ENCODE results near the gene UTS2B. TPM values are rescaled to one million over a fixed set of nuclear protein-coding genes. Genes with fewer than 3 reads are reported as not detected.

The UTS2B gene
- total RNA-seq, 6 experiments from 2014 or later: 0.38 TPM; not detected in 5

DNA sequence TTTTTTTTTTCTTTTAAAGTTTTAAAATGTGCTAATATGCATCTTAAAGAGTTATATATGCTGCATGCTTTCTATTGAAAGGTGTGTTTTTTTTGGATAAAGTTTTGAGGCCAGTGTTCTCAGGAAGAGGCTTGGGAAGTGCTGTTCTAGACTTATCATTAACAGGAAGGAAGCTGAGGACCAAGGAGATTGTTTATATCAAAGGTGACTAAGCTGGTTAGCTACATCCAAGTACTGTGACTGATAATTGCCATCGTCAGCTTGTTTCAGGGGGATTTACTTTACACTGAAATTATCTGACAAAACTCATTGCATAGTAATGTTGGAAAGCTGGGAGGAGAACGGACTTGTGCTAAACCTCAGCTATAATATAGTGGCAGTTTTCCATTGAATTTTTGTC, 36.3 kb upstream of the UTS2B start:
- ATAC-seq: peak; percentile 62 to 83 (median 66)
- 76% methylated on average over 2 of the region's 2 CpGs for WGBS (ENCODE audit: insufficient coverage, low coverage, low lambda C conversion rate, missing lambda C conversion rate)

DNA sequence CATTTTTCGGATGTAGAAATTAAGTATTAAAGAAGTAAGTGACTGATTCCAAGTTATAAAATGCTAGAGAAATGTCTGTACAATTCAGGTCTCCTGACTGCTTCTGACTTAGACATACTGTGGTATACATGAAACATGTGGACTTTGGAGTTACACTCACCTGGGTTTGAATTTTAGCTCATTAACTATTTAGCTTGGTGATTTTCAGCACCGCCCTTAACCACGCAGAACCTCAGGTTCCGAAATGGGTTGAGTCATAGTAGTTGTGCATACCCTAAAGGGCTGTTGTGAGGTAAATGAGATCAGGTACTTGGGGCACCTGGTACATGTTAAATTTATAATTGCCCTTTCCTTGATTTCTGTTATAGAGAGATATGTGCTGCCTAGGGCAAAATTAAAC, 32.9 kb upstream of the UTS2B start:
- TF ChIP-seq, protein P1, sequence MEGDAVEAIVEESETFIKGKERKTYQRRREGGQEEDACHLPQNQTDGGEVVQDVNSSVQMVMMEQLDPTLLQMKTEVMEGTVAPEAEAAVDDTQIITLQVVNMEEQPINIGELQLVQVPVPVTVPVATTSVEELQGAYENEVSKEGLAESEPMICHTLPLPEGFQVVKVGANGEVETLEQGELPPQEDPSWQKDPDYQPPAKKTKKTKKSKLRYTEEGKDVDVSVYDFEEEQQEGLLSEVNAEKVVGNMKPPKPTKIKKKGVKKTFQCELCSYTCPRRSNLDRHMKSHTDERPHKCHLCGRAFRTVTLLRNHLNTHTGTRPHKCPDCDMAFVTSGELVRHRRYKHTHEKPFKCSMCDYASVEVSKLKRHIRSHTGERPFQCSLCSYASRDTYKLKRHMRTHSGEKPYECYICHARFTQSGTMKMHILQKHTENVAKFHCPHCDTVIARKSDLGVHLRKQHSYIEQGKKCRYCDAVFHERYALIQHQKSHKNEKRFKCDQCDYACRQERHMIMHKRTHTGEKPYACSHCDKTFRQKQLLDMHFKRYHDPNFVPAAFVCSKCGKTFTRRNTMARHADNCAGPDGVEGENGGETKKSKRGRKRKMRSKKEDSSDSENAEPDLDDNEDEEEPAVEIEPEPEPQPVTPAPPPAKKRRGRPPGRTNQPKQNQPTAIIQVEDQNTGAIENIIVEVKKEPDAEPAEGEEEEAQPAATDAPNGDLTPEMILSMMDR (IDR thresholded peaks at IDR 0.05): no peak
- no peak for TF ChIP-seq POLR2A (IDR thresholded peaks at IDR 0.05)
- DNase-seq (no peak), ATAC-seq (no peak)
- Histone ChIP-seq H3K27me3 (no peaks in the 10 kb centered on the region), H3K36me3 (peaks cover 0 to 44% (median 6%) of the 10 kb centered on the region in 4 donors), H3K4me1 (no peaks in the 10 kb centered on the region), H3K4me3 (no peak overlapping the region), H3K27ac (no peak overlapping the region), H3K9me3 (no peaks in the 10 kb centered on the region)
- 88% methylated on average over 4 of the region's 4 CpGs for WGBS (ENCODE audit: insufficient coverage, low coverage, low lambda C conversion rate, missing lambda C conversion rate)
- intact Hi-C loops (cut with DNase I): no loop called here

More for the DNA sequence above, 36.3 kb upstream of the UTS2B start:
- H3K4me3 ChIP-seq: no peak overlapping the region
- H3K9me3 ChIP-seq: no peaks in the 10 kb centered on the region
- H3K27me3 ChIP-seq: no peaks in the 10 kb centered on the region
- H3K4me1 ChIP-seq: no peaks in the 10 kb centered on the region
- no peak overlapping the region for H3K27ac ChIP-seq
- peaks cover 0 to 25% (median 8%) of the 10 kb centered on the region in 4 donors for H3K36me3 ChIP-seq
- TF ChIP-seq POLR2A (IDR thresholded peaks at IDR 0.05): no peak
- TF ChIP-seq, protein P1 (IDR thresholded peaks at IDR 0.05): no peak
- DNase-seq: no peak
- intact Hi-C loops (cut with DNase I): no loop called here

DNA sequence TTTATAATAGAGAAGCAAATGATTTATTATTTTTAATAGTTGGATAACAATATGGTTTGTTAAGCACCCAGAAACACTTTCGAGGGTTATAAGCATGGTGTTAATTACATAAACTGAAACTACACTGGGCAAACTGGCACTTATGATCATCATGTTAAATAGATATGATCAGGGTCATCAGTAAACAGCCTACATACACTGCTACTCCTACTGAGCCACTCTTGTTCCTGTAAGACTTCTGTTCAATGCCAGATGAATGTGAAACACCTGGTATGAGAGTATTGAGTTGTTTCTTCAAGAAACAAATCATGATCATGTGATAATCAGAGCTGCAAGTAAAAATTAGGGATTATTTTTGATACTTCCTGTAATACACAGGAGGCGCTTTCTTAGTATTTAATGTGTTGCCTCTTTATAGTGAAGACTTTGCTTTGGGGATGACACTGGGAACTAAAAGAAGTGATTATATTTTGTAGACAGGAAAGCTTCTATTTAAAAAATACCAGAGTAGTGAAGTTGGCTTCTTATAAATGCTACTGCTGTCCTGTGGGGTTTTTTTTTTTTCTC, 32.3 kb upstream of the UTS2B start:
- 92% methylated on average over 2 of the region's 2 CpGs for WGBS (ENCODE audit: insufficient coverage, low coverage, low lambda C conversion rate, missing lambda C conversion rate)

DNA sequence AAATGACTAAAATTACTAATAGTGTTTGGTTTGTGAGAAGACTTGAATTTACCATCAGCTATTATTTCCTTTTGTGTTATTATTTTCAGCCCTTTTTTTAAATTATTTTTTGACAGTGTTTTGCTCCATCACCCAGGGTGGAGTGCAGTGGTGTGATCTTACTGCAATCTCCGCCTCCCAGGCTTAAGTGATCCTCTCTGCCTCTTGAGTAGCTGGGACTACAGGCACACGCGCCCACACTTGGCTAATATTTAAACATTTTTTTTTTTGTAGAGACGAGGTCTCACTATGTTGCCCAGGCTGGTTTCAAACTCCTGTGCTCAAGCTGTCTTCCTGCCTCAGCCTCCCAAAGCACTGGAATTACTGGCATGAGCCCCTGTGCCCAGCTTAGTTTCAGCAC, 31.7 kb upstream of the UTS2B start:
- Histone ChIP-seq H3K27me3 (no peaks in the 10 kb centered on the region), H3K9me3 (no peaks in the 10 kb centered on the region), H3K36me3 (peaks cover 0 to 47% (median 6%) of the 10 kb centered on the region in 4 donors), H3K4me1 (peaks cover 0 to under 1% (median 0%) of the 10 kb centered on the region in 4 donors), H3K4me3 (no peak overlapping the region), H3K27ac (no peak overlapping the region)
- DNase-seq (no peak), ATAC-seq (no peak)
- 68% methylated on average over 4 of the region's 4 CpGs for WGBS (ENCODE audit: insufficient coverage, low coverage, low lambda C conversion rate, missing lambda C conversion rate)
- TF ChIP-seq POLR2A (IDR thresholded peaks at IDR 0.05): no peak
- intact Hi-C loops (cut with DNase I): no loop called here

More for the DNA sequence above, 32.3 kb upstream of the UTS2B start:
- Histone ChIP-seq H3K27ac (no peak overlapping the region), H3K36me3 (peaks cover 0 to 48% (median 6%) of the 10 kb centered on the region in 4 donors), H3K4me1 (no peaks in the 10 kb centered on the region), H3K9me3 (no peaks in the 10 kb centered on the region), H3K27me3 (no peaks in the 10 kb centered on the region), H3K4me3 (no peak overlapping the region)
- ATAC-seq: no peak
- intact Hi-C loops (cut with DNase I): no loop called here
- no peak for TF ChIP-seq POLR2A (IDR thresholded peaks at IDR 0.05)
- TF ChIP-seq, protein P1 (IDR thresholded peaks at IDR 0.05): no peak
- no peak for DNase-seq

DNA sequence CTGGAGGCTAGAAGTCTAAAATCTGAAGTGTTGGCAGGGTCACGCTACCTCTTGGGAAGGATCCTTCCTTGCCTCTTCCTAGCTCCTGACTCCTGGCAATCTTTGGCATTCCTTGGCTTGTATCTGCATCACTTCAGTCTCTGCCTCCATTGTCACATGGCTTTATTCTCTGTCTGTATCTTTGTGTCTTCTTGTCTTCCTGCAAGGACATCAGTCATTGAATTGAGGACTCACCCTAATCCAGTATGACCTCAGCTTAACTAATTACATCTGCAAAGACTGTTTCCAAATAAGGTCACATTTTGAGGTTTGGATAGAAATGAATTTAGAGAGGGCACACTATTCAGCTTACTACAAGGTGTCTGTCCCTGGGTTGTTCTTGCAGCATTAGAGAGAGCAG, 31.1 kb upstream of the UTS2B start:
- peaks cover 0 to 5% (median 4%) of the 10 kb centered on the region in 4 donors for H3K4me1 ChIP-seq
- no peaks in the 10 kb centered on the region for H3K27me3 ChIP-seq
- 75% methylated on average over 1 of the region's 1 CpG for WGBS (ENCODE audit: insufficient coverage, low coverage, low lambda C conversion rate, missing lambda C conversion rate)
- no peaks in the 10 kb centered on the region for H3K9me3 ChIP-seq
- TF ChIP-seq, protein P1 (IDR thresholded peaks at IDR 0.05): no peak
- no peak for TF ChIP-seq POLR2A (IDR thresholded peaks at IDR 0.05)
- no peak overlapping the region for H3K4me3 ChIP-seq
- DNase-seq: no peak
- peaks cover 0 to 44% (median 6%) of the 10 kb centered on the region in 4 donors for H3K36me3 ChIP-seq
- intact Hi-C loops (cut with DNase I): no loop called here
- no peak overlapping the region for H3K27ac ChIP-seq
- no peak for ATAC-seq
